Body of pancreas (tissue), 4 donors: Measurements from ENCODE around the gene SZRD1. TPM values are rescaled to one million over a fixed set of nuclear protein-coding genes. Genes with fewer than 3 reads are reported as not detected.

Experiments
- ATAC-seq: fragments of 150-250 bp; one replicate; pipeline ENCODE4 v1.9.1; 2016
- DNase-seq, 4 donors: peaks; one replicate each; pipeline ENCODE4 v3.0.0-alpha.2; 2019
- H3K27ac ChIP-seq, 4 donors: fragments of 200-600 bp; sonication (generic); 1 replicate in 3 of 4; 2 replicates in 1 of 4; pipeline versions ENCODE4 v1.5.1 to v1.6.1; 2016 to 2019; ENCODE audit warnings: mild to moderate bottlenecking in 1 of 4, mixed read lengths in 1 of 4, moderate library complexity in 1 of 4
- H3K27me3 ChIP-seq, 2 donors: fragments of 200-600 bp; sonication (generic); one replicate each; pipeline ENCODE4 v1.6.0; 2016; ENCODE audit warnings: mild to moderate bottlenecking in 1 of 2
- H3K36me3 ChIP-seq, 2 donors: fragments of 200-600 bp; sonication (generic); replicated peaks in 1 of 2; 2 replicates each; pipeline ENCODE4 v1.5.1; 2016; ENCODE audit warnings: low read depth in 2 of 2; ENCODE audit not compliant: insufficient read depth in 1 of 2
- H3K4me1 ChIP-seq: fragments of 200-600 bp; sonication (generic); one replicate; pipeline ENCODE4 v1.6.0; 2016
- H3K4me3 ChIP-seq, 2 donors: fragments of 200-600 bp; sonication (generic); 1 replicate in 1 of 2; 2 replicates in 1 of 2; pipeline ENCODE4 v1.5.1; 2016 to 2019
- H3K9me3 ChIP-seq, 3 donors: fragments of 200-600 bp; sonication (generic); 1 replicate in 2 of 3; 2 replicates in 1 of 3; pipeline ENCODE4 v1.5.1; 2016
- CTCF ChIP-seq, 7 experiments: fragments of 450-650 bp in 4 of 7; fragments of 200-600 bp in 3 of 7; sonication (generic) in 3 of 7; IDR thresholded peaks; one replicate each; pipeline ENCODE4 v1.5.1; 2016 to 2019; ENCODE audit warnings: antibody characterized with exemption in 7 of 7
- POLR2A ChIP-seq, 3 donors: fragments of 450-650 bp; IDR thresholded peaks; one replicate each; pipeline ENCODE4 v1.6.1; 2016; ENCODE audit warnings: antibody characterized with exemption in 3 of 3, mild to moderate bottlenecking in 2 of 3
- WGBS, 2 donors: methylation state at CpG; one replicate each; pipeline ENCODE4 v1.1.5; 2017; 5-methylcytosine and 5-hydroxymethylcytosine counted together
- intact Hi-C: fragments of 100-400 bp; cut with DNase I; formaldehyde crosslinking; loops from one replicate; pipeline ENCODE4 v1.15.1; 2023
- total RNA-seq, 2 donors: library from RNA; depleted of rRNA; stranded (reverse); fragments of >200 nt; gene quantifications; one replicate each; pipeline ENCODE4 v1.1.0, GENCODE V29; 2016

The SZRD1 gene
- total RNA-seq, 2 donors from 2014 or later = 26.4 to 29.8 TPM

- TF ChIP-seq POLR2A (IDR thresholded peaks at IDR 0.05) (no peak), CTCF (IDR thresholded peaks at IDR 0.05) (no peak)
- intact Hi-C loops = no loop called here
- H3K4me3 ChIP-seq = no peak overlapping the region
- no peaks in the 10 kb centered on the region for H3K27me3 ChIP-seq
- peaks cover 0 to 5% of the 10 kb centered on the region in 2 donors for H3K36me3 ChIP-seq
- DNase-seq (no peak), ATAC-seq (no peak)
- no peak overlapping the region for H3K27ac ChIP-seq
- H3K4me1 ChIP-seq = peaks cover 23% of the 10 kb centered on the region
- no peaks in the 10 kb centered on the region for H3K9me3 ChIP-seq
- 71 to 76% methylated on average over 10 of the region's 10 CpGs for WGBS, 2 donors
Observed at GRCh38 chr1:16393570-16394521, 26.8 kb downstream of the SZRD1 start.

GRCh38 chr1:16394977-16395376 lies 27.9 kb downstream of the SZRD1 start:
- no peak overlapping the region for H3K4me3 ChIP-seq
- no peak overlapping the region for H3K27ac ChIP-seq
- H3K36me3 ChIP-seq = peaks cover 0 to 5% of the 10 kb centered on the region in 2 donors
- no peak for TF ChIP-seq POLR2A (IDR thresholded peaks at IDR 0.05)
- TF ChIP-seq CTCF (IDR thresholded peaks at IDR 0.05) = no peak
- no peaks in the 10 kb centered on the region for H3K9me3 ChIP-seq
- H3K27me3 ChIP-seq = no peaks in the 10 kb centered on the region
- 87 to 88% methylated on average over 13 of the region's 13 CpGs for WGBS, 2 donors
- intact Hi-C loops = no loop called here
- DNase-seq (no peak), ATAC-seq (no peak)
- peaks cover 23% of the 10 kb centered on the region for H3K4me1 ChIP-seq

- peaks cover 0 to 5% of the 10 kb centered on the region in 2 donors for H3K36me3 ChIP-seq
Observed at GRCh38 chr1:16396591-16396990, 29.5 kb downstream of the SZRD1 start.

GRCh38 chr1:16397120-16397519 lies 30.1 kb downstream of the SZRD1 start:
- Histone ChIP-seq H3K4me3 (no peak overlapping the region), H3K9me3 (no peaks in the 10 kb centered on the region), H3K27ac (no peak overlapping the region), H3K27me3 (no peaks in the 10 kb centered on the region), H3K36me3 (peaks cover 0 to 5% of the 10 kb centered on the region in 2 donors), H3K4me1 (peaks cover 6% of the 10 kb centered on the region)
- TF ChIP-seq POLR2A (IDR thresholded peaks at IDR 0.05) (no peak), CTCF (IDR thresholded peaks at IDR 0.05) (no peak)
- intact Hi-C loops = no loop called here
- ATAC-seq (no peak), DNase-seq (no peak)
- whole genome bisulfite sequencing, 2 donors = 67 to 72% methylated on average over 5 of the region's 5 CpGs

More at GRCh38 chr1:16396591-16396990, 29.5 kb downstream of the SZRD1 start:
- intact Hi-C loops = no loop called here
- Histone ChIP-seq H3K4me1 (peaks cover 11% of the 10 kb centered on the region), H3K27me3 (no peaks in the 10 kb centered on the region), H3K4me3 (no peak overlapping the region), H3K9me3 (no peaks in the 10 kb centered on the region), H3K27ac (no peak overlapping the region)
- peak in 1 of 4 donors; percentile 13 for DNase-seq
- no peak for ATAC-seq
- TF ChIP-seq CTCF (IDR thresholded peaks at IDR 0.05) (no peak), POLR2A (IDR thresholded peaks at IDR 0.05) (no peak)
- WGBS, 2 donors = 80% methylated on average over 7 of the region's 7 CpGs; no CpG with 5 or more reads in 1 of the 2 donors
